Spleen (tissue), 7 donors: ENCODE measurements around the gene SLC47A2.

Source experiments
- CTCF ChIP-seq, 11 experiments: fragments of 200-600 bp in 7 of 11; fragments of 450-650 bp in 4 of 11; sonication (generic) in 4 of 11; IDR thresholded peaks in 8 of 11; conservative IDR thresholded peaks in 3 of 11; 1 replicate in 7 of 11; 2 replicates in 4 of 11; pipeline versions ENCODE4 v1.4.0 to v1.8.0; 2016 to 2021; ENCODE audit warnings: antibody characterized with exemption in 11 of 11, inconsistent platforms in 4 of 11, mild to moderate bottlenecking in 1 of 11
- POLR2A ChIP-seq, 3 donors: fragments of 450-650 bp; IDR thresholded peaks; one replicate each; pipeline ENCODE4 v1.5.1; 2017; ENCODE audit warnings: antibody characterized with exemption in 3 of 3, mild to moderate bottlenecking in 1 of 3
- POLR2AphosphoS5 ChIP-seq, 3 donors: sonication (generic); formaldehyde crosslinking; IDR thresholded peaks; one replicate each; pipeline ENCODE4 v1.5.1; 2017; ENCODE audit warnings: antibody characterized with exemption in 3 of 3
- donor health status: DM: no; HTN: no; CAD: no; lungs with moderate emphysema.
- donor health status: DM: no; HTN: no; CAD: no.
- donor health status: DM: no; HTN: no; CAD: no.

DNA sequence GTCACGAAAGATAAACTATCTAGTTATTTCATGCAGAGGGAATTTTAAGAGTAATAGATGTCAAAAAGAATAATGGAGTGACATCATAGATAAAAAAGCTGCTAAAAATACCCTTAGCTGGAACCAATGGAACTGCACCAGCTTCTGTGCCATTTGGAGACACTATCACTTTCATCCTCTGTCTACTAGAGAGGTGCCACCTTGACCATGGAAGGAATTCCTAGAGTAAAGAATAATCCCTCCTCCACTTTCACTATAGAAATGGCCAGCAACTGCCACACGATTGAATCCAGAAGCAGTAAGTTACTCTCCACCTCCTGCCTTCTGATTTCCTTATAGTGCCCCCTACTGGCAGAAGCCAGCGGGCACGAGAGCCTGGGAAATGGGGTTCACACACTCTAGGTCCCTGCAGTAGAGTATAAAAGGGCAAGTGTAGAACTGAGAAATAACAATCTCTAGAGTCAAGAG, 70.6 kb downstream of the SLC47A2 start:
- no peak for TF ChIP-seq POLR2A (IDR thresholded peaks at IDR 0.05)
- peak in 10 of 11 experiments; percentile 19 to 79 (median 65) for TF ChIP-seq CTCF (IDR thresholded peaks at IDR 0.05 in 8 of 11, conservative IDR thresholded peaks at IDR 0.05 in 3 of 11)
- no peak for TF ChIP-seq POLR2AphosphoS5 (IDR thresholded peaks at IDR 0.05)
